K562 (cell line): ENCODE measurements around the gene PLAAT5. TPM values are rescaled to one million over a fixed set of nuclear protein-coding genes. Genes with fewer than 3 reads are reported as not detected.

Experiments used
- ATAC-seq: fragments of 200-7000 bp; cut with Tn5 transposase; 3 replicates; pipeline ENCODE4 v1.9.1; 2020; ENCODE audit warnings: moderate library complexity
- BruUV-seq: library from RNA; stranded (reverse); fragments of 400-500 nt; replicated peaks from 2 replicates; lab custom pipeline; 2021; lab: Mats Ljungman, UMichigan
- CTCF ChIA-PET: fragments of 300-600 bp; formaldehyde crosslinking; extraction: SDS; loops from one replicate; lab custom pipeline; 2021; ENCODE audit warnings: low intra/inter-chr PET ratio; lab: Yijun Ruan, JAX
- POLR2A ChIA-PET: fragments of 300-600, 350-650 bp; sonication (Branson Sonifier 250); formaldehyde crosslinking; extraction: SDS; loops from one replicate; lab custom pipeline; 2021; ENCODE audit warnings: antibody characterized with exemption, inconsistent platforms; lab: Yijun Ruan, JAX
- DNase-seq, 4 experiments: peaks; one replicate each; pipeline versions ENCODE4 v3.0.0 to v3.0.0-alpha.2; 2011 to 2018; ENCODE audit warnings: low spot score in 3 of 4, mixed read lengths in 3 of 4; ENCODE audit errors: extremely low read depth in 1 of 4
- FAIRE-seq: peaks from 2 replicates; lab custom pipeline; 2011; peaks lifted over from hg19 to GRCh38; lab: Jason Lieb, UNC
- H2AFZ ChIP-seq: 2 replicates; pipeline ENCODE4 v1.6.0; 2011; ENCODE audit warnings: low read depth, low read length, control low read depth, inconsistent platforms
- H3K27ac ChIP-seq: fragments of 200-600 bp; 3 replicates; pipeline ENCODE4 v1.8.0; 2011; ENCODE audit warnings: low read depth, mild to moderate bottlenecking, control low read depth, inconsistent platforms, low read length, moderate library complexity, mixed read lengths; ENCODE audit errors: extremely low read depth
- H3K27me3 ChIP-seq, 2 experiments: fragments of 300-600 bp in 1 of 2; 2 replicates in 1 of 2; 3 replicates in 1 of 2; pipeline versions ENCODE4 v1.6.0 to v1.8.0; 2011; ENCODE audit warnings: inconsistent platforms in 2 of 2, low read length in 2 of 2, mild to moderate bottlenecking in 1 of 2, mixed read lengths in 1 of 2, moderate library complexity in 1 of 2; ENCODE audit not compliant: control insufficient read depth in 2 of 2, insufficient read depth in 2 of 2
- H3K36me3 ChIP-seq: fragments of 300-600 bp; 3 replicates; pipeline ENCODE4 v1.8.0; 2011; ENCODE audit warnings: mild to moderate bottlenecking, low read length, inconsistent platforms; ENCODE audit not compliant: control insufficient read depth, insufficient read depth
- H3K4me1 ChIP-seq, 2 experiments: fragments of 200-600 bp in 1 of 2; replicated peaks in 1 of 2; 2 replicates in 1 of 2; 3 replicates in 1 of 2; pipeline versions ENCODE4 v1.5.1 to v1.8.0; 2011; ENCODE audit warnings: inconsistent platforms in 2 of 2, low read length in 2 of 2, mild to moderate bottlenecking in 1 of 2, mixed read lengths in 1 of 2, moderate library complexity in 1 of 2; ENCODE audit not compliant: control insufficient read depth in 2 of 2, insufficient read depth in 2 of 2
- H3K4me2 ChIP-seq: 2 replicates; pipeline ENCODE4 v1.6.1; 2011; ENCODE audit warnings: low read length, control low read depth, inconsistent platforms, mixed read lengths; ENCODE audit not compliant: insufficient read depth
- H3K4me3 ChIP-seq: fragments of 200-600 bp; sonication (generic), shearing (Covaris generic); 2 replicates; pipeline ENCODE4 v1.5.1; 2016; ENCODE audit warnings: control low read depth, inconsistent platforms
- H3K79me2 ChIP-seq: fragments of 200-600 bp; 3 replicates; pipeline ENCODE4 v1.8.0; 2011; ENCODE audit warnings: low read length, inconsistent platforms; ENCODE audit not compliant: control insufficient read depth, insufficient read depth
- H3K9ac ChIP-seq, 2 experiments: 2 replicates each; pipeline versions ENCODE4 v1.6.0 to v1.6.1; 2011; ENCODE audit warnings: low read depth in 2 of 2, low read length in 2 of 2, control low read depth in 1 of 2, inconsistent platforms in 1 of 2, mild to moderate bottlenecking in 1 of 2, mixed read lengths in 1 of 2; ENCODE audit not compliant: insufficient read depth in 1 of 2
- H3K9me1 ChIP-seq: one replicate; pipeline ENCODE4 v1.6.0; 2011; ENCODE audit warnings: inconsistent platforms, mild to moderate bottlenecking, low read length, moderate library complexity; ENCODE audit not compliant: control insufficient read depth, insufficient read depth
- H3K9me3 ChIP-seq: replicated peaks from 2 replicates; pipeline ENCODE4 v1.5.1; 2011; ENCODE audit warnings: low read depth, low read length, inconsistent platforms; ENCODE audit not compliant: control insufficient read depth, insufficient read depth
- H4K20me1 ChIP-seq: replicated peaks from 2 replicates; pipeline ENCODE4 v1.6.1; 2011; ENCODE audit warnings: low read length, inconsistent platforms, mixed read lengths; ENCODE audit not compliant: control insufficient read depth, insufficient read depth
- BRF1 ChIP-seq: IDR thresholded peaks from 3 replicates; pipeline ENCODE4 v1.6.1; 2011; ENCODE audit warnings: borderline replicate concordance, mild to moderate bottlenecking; ENCODE audit not compliant: insufficient read length; ENCODE audit errors: extremely low read depth
- CTBP1 ChIP-seq: fragments of 450-650 bp; IDR thresholded peaks from 2 replicates; pipeline ENCODE4 v1.6.1; 2016; ENCODE audit warnings: borderline replicate concordance
- JUNB ChIP-seq: fragments of 450-650 bp; formaldehyde crosslinking; conservative IDR thresholded peaks from 2 replicates; pipeline ENCODE4 v1.4.0; 2020; ENCODE audit warnings: mild to moderate bottlenecking
- PRPF4 ChIP-seq: fragments of 200-400 bp; formaldehyde crosslinking; IDR thresholded peaks from one replicate; pipeline ENCODE4 v1.6.1; 2017; ENCODE audit warnings: low read length, low read depth, mild to moderate bottlenecking; ENCODE audit not compliant: insufficient read depth, poor library complexity, severe bottlenecking
- SAFB2 ChIP-seq: fragments of 200-400 bp; formaldehyde crosslinking; IDR thresholded peaks from 2 replicates; pipeline ENCODE4 v1.6.1; 2018; ENCODE audit warnings: borderline replicate concordance, low read length, low read depth, moderate library complexity; ENCODE audit not compliant: severe bottlenecking
- SMAD3 ChIP-seq: fragments of 450-650 bp; formaldehyde crosslinking; conservative IDR thresholded peaks from 2 replicates; pipeline ENCODE4 v1.4.0; 2020; ENCODE audit warnings: mild to moderate bottlenecking
- ZBTB1 ChIP-seq: sonication (generic); formaldehyde crosslinking; IDR thresholded peaks from 2 replicates; pipeline ENCODE4 v1.8.1; 2023; ENCODE audit warnings: missing genetic modification reagents, low read depth, mild to moderate bottlenecking, borderline replicate concordance
- ZKSCAN8 ChIP-seq: fragments of 200-800 bp; sonication (Bioruptor generic); IDR thresholded peaks from 2 replicates; pipeline ENCODE4 v1.6.1; 2016; ENCODE audit warnings: missing genetic modification characterization, missing compliant biosample characterization
- ZNF395 ChIP-seq: fragments of 200-800 bp; sonication (Bioruptor generic); IDR thresholded peaks from 2 replicates; pipeline ENCODE4 v1.6.1; 2017; ENCODE audit warnings: missing genetic modification characterization, missing compliant biosample characterization
- ZNF408 ChIP-seq: fragments of 250-450 bp; sonication (Bioruptor Pico); IDR thresholded peaks from 2 replicates; pipeline ENCODE4 v1.4.0; 2020; ENCODE audit warnings: low read depth, mild to moderate bottlenecking, moderate library complexity
- ZNF41 ChIP-seq: fragments of 250-450 bp; sonication (Bioruptor Pico); conservative IDR thresholded peaks from 2 replicates; pipeline ENCODE4 v1.4.0; 2020; ENCODE audit warnings: mild to moderate bottlenecking
- ZNF583 ChIP-seq: fragments of 250-450 bp; sonication (Bioruptor Pico); IDR thresholded peaks from 2 replicates; pipeline ENCODE4 v1.4.0; 2020
- ZNF589 ChIP-seq: fragments of 200-800 bp; sonication (Bioruptor generic); IDR thresholded peaks from 2 replicates; pipeline ENCODE4 v1.6.1; 2016; ENCODE audit warnings: low read depth, missing genetic modification characterization, missing compliant biosample characterization
- WGBS: fragments of 100-300 bp; shearing (Covaris generic); methylation state at CpG from one replicate; pipeline ENCODE4 v1.1.6; 2016; ENCODE audit warnings: low coverage, mixed read lengths; ENCODE audit not compliant: insufficient coverage; ENCODE audit errors: missing lambda C conversion rate; 5-methylcytosine and 5-hydroxymethylcytosine counted together
- in situ Hi-C: fragments of 300-500 bp; cut with MboI; formaldehyde crosslinking; loops from 4 replicates; pipeline ENCODE4 v1.15.0; 2018; ENCODE audit warnings: inconsistent platforms, mixed read lengths
- intact Hi-C: fragments of 100-400 bp; cut with micrococcal nuclease; formaldehyde crosslinking; loops from 2 replicates; pipeline ENCODE4 v1.14.2; 2022
- polyA plus RNA-seq, 8 experiments: library from polyadenylated mRNA; depleted of rRNA in 4 of 8; stranded (reverse) in 5 of 8; unstranded in 3 of 8; fragments of >200 nt; fragmentation: Nextera tagmentation in 2 of 8; fragmentation: Illumina TruSeq in 1 of 8; extraction: Ambion mirVana in 2 of 8; extraction: Trizol in 1 of 8; gene quantifications; 2 replicates each; pipeline versions ENCODE4 v1.2.1 to v1.2.3, GENCODE V29; 2011 to 2014; ENCODE audit warnings: inconsistent platforms in 1 of 8, missing spikeins in 1 of 8
- total RNA-seq, 7 experiments: library from RNA; depleted of rRNA in 6 of 7; stranded (reverse); fragments of >200 nt in 6 of 7; fragmentation: Illumina TruSeq in 2 of 7; extraction: Trizol in 2 of 7; gene quantifications; 2 replicates each; pipeline versions ENCODE4 v1.2.1 to v1.2.3, GENCODE V29; 2011 to 2021; ENCODE audit warnings: low replicate concordance in 1 of 7

PLAAT5 gene
- total and polyA plus RNA-seq, 9 of the 15 experiments (the other 6 are each of a cell fraction or from before 2014, with no cell fraction given) = not detected

- Histone ChIP-seq H3K9me3 (no peaks in the 10 kb centered on the region), H3K9me1 (no peaks in the 10 kb centered on the region), H3K27me3 (no peaks in the 10 kb centered on the region), H3K4me2 (no peak overlapping the region), H3K79me2 (no peaks in the 10 kb centered on the region), H3K4me1 (peaks cover 27 to 68% of the 10 kb centered on the region in 2 experiments), H3K9ac (no peak overlapping the region), H3K27ac (no peak overlapping the region), H3K4me3 (no peak overlapping the region), H3K36me3 (no peaks in the 10 kb centered on the region), H2AFZ (no peak overlapping the region), H4K20me1 (no peaks in the 10 kb centered on the region)
- FAIRE-seq = no peak
- WGBS = 84% methylated on average over 3 of the region's 3 CpGs
- intact Hi-C loops (no loop called here), in situ Hi-C loops (no loop called here)
- CTCF ChIA-PET = no interaction called here
- POLR2A ChIA-PET = no interaction called here
- no peak for DNase-seq
- TF ChIP-seq BRF1 = no peak
- ATAC-seq = no peak
- BruUV-seq = no TSS peak
Observed at GRCh38 chr11:63534076-63534475, 43.1 kb upstream of the PLAAT5 start.

- Histone ChIP-seq H3K9me1 (no peaks in the 10 kb centered on the region), H3K4me2 (peak overlapping the region; percentile 6; the same call in 1 of the 2 replicates), H3K4me1 (peaks cover 25 to 70% of the 10 kb centered on the region in 2 experiments), H3K27ac (peak overlapping the region; percentile 43; the same call in 2 of the 3 replicates), H3K36me3 (no peaks in the 10 kb centered on the region), H3K9me3 (no peaks in the 10 kb centered on the region), H3K9ac (no peak overlapping the region; a peak in 1 of 4 replicates), H4K20me1 (no peaks in the 10 kb centered on the region), H3K4me3 (no peak overlapping the region), H2AFZ (peak overlapping the region; percentile 78), H3K27me3 (no peaks in the 10 kb centered on the region), H3K79me2 (no peaks in the 10 kb centered on the region)
- intact Hi-C loops = no loop called here
- FAIRE-seq (no peak), ATAC-seq (no peak), DNase-seq (peak in 1 of 4 experiments; percentile 21)
- ChIA-PET CTCF (no interaction called here), POLR2A (interaction anchor here (0.8 to 1.8 kb wide), 3 partner anchors 10 to 26 kb away, joined by 3 to 7 read pairs (median 5); no protein-coding TSS in a partner anchor)
- in situ Hi-C loops = no loop called here
- 25% methylated on average over 4 of the region's 4 CpGs for WGBS
- BruUV-seq = no TSS peak
- 0 out of 2 replicates have a peak, but pooled peaks have one; percentile 24 for TF ChIP-seq JUNB (CRISPR knock-in tag)
- TF ChIP-seq ZNF395 (CRISPR knock-in tag) = 0 out of 2 replicates have a peak, but pooled peaks have one; percentile 29
- TF ChIP-seq ZNF41 = no peak
- no peak for TF ChIP-seq ZBTB1 (CRISPR knock-in tag)
- peak; percentile 60; the same call in 1 of the 2 replicates for TF ChIP-seq ZNF589 (CRISPR knock-in tag)
- 0 out of 2 replicates have a peak, but pooled peaks have one; percentile 31 for TF ChIP-seq ZKSCAN8
- TF ChIP-seq SAFB2 = no peak
- TF ChIP-seq PRPF4 = no peak
- TF ChIP-seq CTBP1 = 0 out of 2 replicates have a peak, but pooled peaks have one; percentile 11
- TF ChIP-seq SMAD3 (CRISPR knock-in tag) = no peak
- no peak for TF ChIP-seq ZNF408 (CRISPR knock-in tag)
- TF ChIP-seq ZNF583 (CRISPR knock-in tag) = 0 out of 2 replicates have a peak, but pooled peaks have one; percentile 21
Observed at GRCh38 chr11:63532799-63533475, 42.0 kb upstream of the PLAAT5 start.
